ENCODE measurements around the gene SH3PXD2A. TPM values are rescaled to one million over a fixed set of nuclear protein-coding genes. Genes with fewer than 3 reads are reported as not detected.

Gene SH3PXD2A
- total and polyA plus RNA-seq, 9 of the 15 experiments (the other 6 are each of a cell fraction or from before 2014, with no cell fraction given): 0.41 to 9.3 (median 2.5) TPM

GRCh38 chr10:103853428-103854264, 1.7 kb downstream of the SH3PXD2A start:
- POLR2A ChIA-PET: interaction anchor here (0.9 to 1.2 kb wide), 2 partner anchors 19 to 157 kb away, joined by 3 read pairs; no protein-coding TSS in a partner anchor
- no peak for FAIRE-seq
- no peak overlapping the region for H3K9ac ChIP-seq (ENCODE audit: insufficient read depth in 1 of 2, low read depth in 2 of 2, low read length in 2 of 2)

DNA sequence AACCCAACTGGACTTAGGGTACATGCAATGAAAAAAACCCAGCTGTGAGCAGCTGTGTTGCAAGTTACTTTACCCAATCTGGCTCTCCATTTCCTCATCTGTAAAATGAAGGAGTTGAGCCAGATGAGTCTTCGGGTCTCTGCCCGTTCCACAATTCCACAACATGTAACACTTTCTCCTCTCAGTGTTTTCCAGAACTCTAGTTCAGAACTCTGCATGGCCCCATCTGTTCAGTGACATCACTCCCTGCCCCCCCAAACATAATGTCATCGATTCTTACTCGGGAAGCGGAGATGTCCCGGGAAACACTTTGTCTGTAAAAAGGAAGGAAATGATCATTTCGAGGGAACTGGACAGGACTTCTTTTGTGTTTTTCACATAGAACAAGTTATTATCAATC, 2.5 kb downstream of the SH3PXD2A start:
- Histone ChIP-seq H3K9ac (ENCODE audit: insufficient read depth in 1 of 2, low read depth in 2 of 2, low read length in 2 of 2) (no peak overlapping the region), H3K79me2 (ENCODE audit: control insufficient read depth, insufficient read depth, low read length) (no peaks in the 10 kb centered on the region), H3K27me3 (ENCODE audit: control insufficient read depth in 2 of 2, insufficient read depth in 2 of 2, low read length in 2 of 2) (peaks cover 7 to 59% of the 10 kb centered on the region in 2 experiments), H4K20me1 (replicated peaks; ENCODE audit: control insufficient read depth, insufficient read depth, low read length) (no peaks in the 10 kb centered on the region), H3K9me3 (replicated peaks; ENCODE audit: control insufficient read depth, insufficient read depth, low read depth, low read length) (no peaks in the 10 kb centered on the region), H3K4me2 (ENCODE audit: insufficient read depth, low read length) (no peak overlapping the region), H3K36me3 (ENCODE audit: control insufficient read depth, insufficient read depth, low read length) (no peaks in the 10 kb centered on the region), H2AFZ (ENCODE audit: low read depth, low read length) (no peak overlapping the region), H3K4me3 (no peak overlapping the region), H3K4me1 (replicated peaks in 1 of 2; ENCODE audit: control insufficient read depth in 2 of 2, insufficient read depth in 2 of 2, low read length in 2 of 2) (peaks cover 0 to 7% of the 10 kb centered on the region in 2 experiments; a peak in 1 of 5 replicates), H3K27ac (ENCODE audit: extremely low read depth, low read depth, low read length) (no peak overlapping the region), H3K9me1 (ENCODE audit: control insufficient read depth, insufficient read depth, low read length) (no peaks in the 10 kb centered on the region)
- no peak for FAIRE-seq
- ChIA-PET CTCF (ENCODE audit: low intra/inter-chr PET ratio) (no interaction called here), POLR2A (interaction anchor here (0.9 kb wide), 1 partner anchor 157 kb away, joined by 3 read pairs; no protein-coding TSS in a partner anchor)
- no peak for DNase-seq (ENCODE audit: extremely low read depth in 1 of 4, low spot score in 3 of 4)
- WGBS (ENCODE audit: insufficient coverage, low coverage, missing lambda C conversion rate): 9% methylated on average over 7 of the region's 7 CpGs
- BruUV-seq (replicated peaks): no TSS peak
- in situ Hi-C loops (cut with MboI) (loop anchor here (25.0 kb wide), 1 partner anchor 266 kb away; no protein-coding TSS in a partner anchor), intact Hi-C loops (cut with micrococcal nuclease) (no loop called here)
- ATAC-seq: no peak
- TF ChIP-seq ETV6 (IDR thresholded peaks at IDR 0.05; ENCODE audit: borderline replicate concordance in 1 of 2, low read depth in 2 of 2, low read length in 1 of 2) (no peak), ETV6 (CRISPR knock-in tag; IDR thresholded peaks at IDR 0.05; ENCODE audit: borderline replicate concordance) (no peak), DMBX1 (CRISPR knock-in tag; IDR thresholded peaks at IDR 0.05; ENCODE audit: borderline replicate concordance) (no peak), ETS2 (tag; IDR thresholded peaks at IDR 0.05; ENCODE audit: borderline replicate concordance, poor library complexity, severe bottlenecking) (no peak), MNT (conservative IDR thresholded peaks at IDR 0.05) (no peak), ZNF140 (CRISPR knock-in tag; IDR thresholded peaks at IDR 0.05) (no peak)
- TF ChIP-seq, protein P1, sequence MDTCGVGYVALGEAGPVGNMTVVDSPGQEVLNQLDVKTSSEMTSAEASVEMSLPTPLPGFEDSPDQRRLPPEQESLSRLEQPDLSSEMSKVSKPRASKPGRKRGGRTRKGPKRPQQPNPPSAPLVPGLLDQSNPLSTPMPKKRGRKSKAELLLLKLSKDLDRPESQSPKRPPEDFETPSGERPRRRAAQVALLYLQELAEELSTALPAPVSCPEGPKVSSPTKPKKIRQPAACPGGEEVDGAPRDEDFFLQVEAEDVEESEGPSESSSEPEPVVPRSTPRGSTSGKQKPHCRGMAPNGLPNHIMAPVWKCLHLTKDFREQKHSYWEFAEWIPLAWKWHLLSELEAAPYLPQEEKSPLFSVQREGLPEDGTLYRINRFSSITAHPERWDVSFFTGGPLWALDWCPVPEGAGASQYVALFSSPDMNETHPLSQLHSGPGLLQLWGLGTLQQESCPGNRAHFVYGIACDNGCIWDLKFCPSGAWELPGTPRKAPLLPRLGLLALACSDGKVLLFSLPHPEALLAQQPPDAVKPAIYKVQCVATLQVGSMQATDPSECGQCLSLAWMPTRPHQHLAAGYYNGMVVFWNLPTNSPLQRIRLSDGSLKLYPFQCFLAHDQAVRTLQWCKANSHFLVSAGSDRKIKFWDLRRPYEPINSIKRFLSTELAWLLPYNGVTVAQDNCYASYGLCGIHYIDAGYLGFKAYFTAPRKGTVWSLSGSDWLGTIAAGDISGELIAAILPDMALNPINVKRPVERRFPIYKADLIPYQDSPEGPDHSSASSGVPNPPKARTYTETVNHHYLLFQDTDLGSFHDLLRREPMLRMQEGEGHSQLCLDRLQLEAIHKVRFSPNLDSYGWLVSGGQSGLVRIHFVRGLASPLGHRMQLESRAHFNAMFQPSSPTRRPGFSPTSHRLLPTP (IDR thresholded peaks at IDR 0.05; ENCODE audit: borderline replicate concordance, extremely low read depth, insufficient read length): no peak

More at GRCh38 chr10:103853428-103854264, 1.7 kb downstream of the SH3PXD2A start:
- H2AFZ ChIP-seq (ENCODE audit: low read depth, low read length): no peak overlapping the region
- ATAC-seq: no peak
- 1% methylated on average over 9 of the region's 9 CpGs for WGBS (ENCODE audit: insufficient coverage, low coverage, missing lambda C conversion rate)
- no TSS peak for BruUV-seq (replicated peaks)
- DNase-seq (ENCODE audit: extremely low read depth in 1 of 4, low spot score in 3 of 4): no peak
- H3K9me1 ChIP-seq (ENCODE audit: control insufficient read depth, insufficient read depth, low read length): no peaks in the 10 kb centered on the region
- no peaks in the 10 kb centered on the region for H3K9me3 ChIP-seq (replicated peaks; ENCODE audit: control insufficient read depth, insufficient read depth, low read depth, low read length)
- H3K4me2 ChIP-seq (ENCODE audit: insufficient read depth, low read length): no peak overlapping the region
- H3K27me3 ChIP-seq (ENCODE audit: control insufficient read depth in 2 of 2, insufficient read depth in 2 of 2, low read length in 2 of 2): peaks cover 7 to 52% of the 10 kb centered on the region in 2 experiments
- H3K4me3 ChIP-seq: no peak overlapping the region
- H3K27ac ChIP-seq (ENCODE audit: extremely low read depth, low read depth, low read length): no peak overlapping the region
- no peaks in the 10 kb centered on the region for H4K20me1 ChIP-seq (replicated peaks; ENCODE audit: control insufficient read depth, insufficient read depth, low read length)
- H3K36me3 ChIP-seq (ENCODE audit: control insufficient read depth, insufficient read depth, low read length): no peaks in the 10 kb centered on the region
- intact Hi-C loops (cut with micrococcal nuclease): no loop called here
- H3K79me2 ChIP-seq (ENCODE audit: control insufficient read depth, insufficient read depth, low read length): no peaks in the 10 kb centered on the region
- TF ChIP-seq ZNF12 (CRISPR knock-in tag; IDR thresholded peaks at IDR 0.05) (no peak), NFIC (IDR thresholded peaks at IDR 0.05) (peak; percentile 34; the same call in 1 of the 2 replicates)
- in situ Hi-C loops (cut with MboI): loop anchor here (25.0 kb wide), 1 partner anchor 266 kb away; no protein-coding TSS in a partner anchor
- H3K4me1 ChIP-seq (replicated peaks in 1 of 2; ENCODE audit: control insufficient read depth in 2 of 2, insufficient read depth in 2 of 2, low read length in 2 of 2): peaks cover 0 to 7% of the 10 kb centered on the region in 2 experiments; a peak in 1 of 5 replicates
- CTCF ChIA-PET (ENCODE audit: low intra/inter-chr PET ratio): no interaction called here

All from K562 (cell line).